ENCODE results near the gene OMA1.

OMA1 gene

GRCh38 chr1:58576727-58577653 is 30.5 kb upstream of the OMA1 start, which contains the start of gene TACSTD2:
Gene TACSTD2 (minus strand): TSS chr1:58577252. CDS start chr1:58577156, 96 bp downstream.
- Histone ChIP-seq H3K27me3 (ENCODE audit: control insufficient read depth, low read length) (peaks cover 15% of the 10 kb centered on the region), H3K4me3 (ENCODE audit: low read length) (no peak within 1 kb of the TSS), H3K9me2 (replicated peaks; ENCODE audit: control insufficient read depth, low read length) (no peaks in the 10 kb centered on the region), H3K9me3 (ENCODE audit: control insufficient read depth, insufficient read depth, low read length) (no peaks in the 10 kb centered on the region), H3K4me2 (ENCODE audit: low read length) (no peak within 1 kb of the TSS), H3K36me3 (ENCODE audit: control insufficient read depth, low read length) (no peaks in the 10 kb centered on the region), H3K79me2 (ENCODE audit: control insufficient read depth, low read length) (no peaks in the 10 kb centered on the region), H3K27ac (ENCODE audit: low read depth, low read length) (no peak within 1 kb of the TSS), H3F3A (ENCODE audit: control insufficient read depth, insufficient read depth) (no peaks in the 10 kb centered on the region), H3K4me1 (ENCODE audit: control insufficient read depth, low read length) (no peaks in the 10 kb centered on the region), H4K20me1 (ENCODE audit: control insufficient read depth, insufficient read depth, low read depth, low read length) (no peaks in the 10 kb centered on the region)
- no peak for TF ChIP-seq EZH2phosphoT487 (IDR thresholded peaks at IDR 0.05; ENCODE audit: borderline replicate concordance, low read length)
- TF ChIP-seq CTCF (IDR thresholded peaks at IDR 0.05; ENCODE audit: low read depth, low read length, poor library complexity, severe bottlenecking), result no peak

GRCh38 chr1:58576325-58576726 is 29.8 kb upstream of the OMA1 start:
- TF ChIP-seq EZH2phosphoT487 (IDR thresholded peaks at IDR 0.05; ENCODE audit: borderline replicate concordance, low read length) (no peak), CTCF (IDR thresholded peaks at IDR 0.05; ENCODE audit: low read depth, low read length, poor library complexity, severe bottlenecking) (no peak)
- no peaks in the 10 kb centered on the region for H3K9me3 ChIP-seq (ENCODE audit: control insufficient read depth, insufficient read depth, low read length)
- no peaks in the 10 kb centered on the region for H4K20me1 ChIP-seq (ENCODE audit: control insufficient read depth, insufficient read depth, low read depth, low read length)
- no peak overlapping the region for H3K4me3 ChIP-seq (ENCODE audit: low read length)
- H3K27me3 ChIP-seq (ENCODE audit: control insufficient read depth, low read length), result peaks cover 20% of the 10 kb centered on the region
- H3K27ac ChIP-seq (ENCODE audit: low read depth, low read length), result no peak overlapping the region
- no peaks in the 10 kb centered on the region for H3K79me2 ChIP-seq (ENCODE audit: control insufficient read depth, low read length)
- H3K36me3 ChIP-seq (ENCODE audit: control insufficient read depth, low read length), result no peaks in the 10 kb centered on the region
- H3F3A ChIP-seq (ENCODE audit: control insufficient read depth, insufficient read depth), result no peaks in the 10 kb centered on the region
- H3K4me1 ChIP-seq (ENCODE audit: control insufficient read depth, low read length), result no peaks in the 10 kb centered on the region
- no peak overlapping the region for H3K4me2 ChIP-seq (ENCODE audit: low read length)
- H3K9me2 ChIP-seq (replicated peaks; ENCODE audit: control insufficient read depth, low read length), result no peaks in the 10 kb centered on the region

GRCh38 chr1:58575551-58576324 is 29.2 kb upstream of the OMA1 start:
- H3K4me3 ChIP-seq (ENCODE audit: low read length), result no peak overlapping the region
- H3K4me2 ChIP-seq (ENCODE audit: low read length), result no peak overlapping the region
- H3K79me2 ChIP-seq (ENCODE audit: control insufficient read depth, low read length), result no peaks in the 10 kb centered on the region
- peaks cover 20% of the 10 kb centered on the region for H3K27me3 ChIP-seq (ENCODE audit: control insufficient read depth, low read length)
- no peak for TF ChIP-seq CTCF (IDR thresholded peaks at IDR 0.05; ENCODE audit: low read depth, low read length, poor library complexity, severe bottlenecking)
- TF ChIP-seq EZH2phosphoT487 (IDR thresholded peaks at IDR 0.05; ENCODE audit: borderline replicate concordance, low read length), result no peak
- H3K4me1 ChIP-seq (ENCODE audit: control insufficient read depth, low read length), result no peaks in the 10 kb centered on the region
- no peaks in the 10 kb centered on the region for H3F3A ChIP-seq (ENCODE audit: control insufficient read depth, insufficient read depth)
- H3K36me3 ChIP-seq (ENCODE audit: control insufficient read depth, low read length), result no peaks in the 10 kb centered on the region
- H4K20me1 ChIP-seq (ENCODE audit: control insufficient read depth, insufficient read depth, low read depth, low read length), result no peaks in the 10 kb centered on the region
- no peaks in the 10 kb centered on the region for H3K9me3 ChIP-seq (ENCODE audit: control insufficient read depth, insufficient read depth, low read length)
- H3K27ac ChIP-seq (ENCODE audit: low read depth, low read length), result no peak overlapping the region
- H3K9me2 ChIP-seq (replicated peaks; ENCODE audit: control insufficient read depth, low read length), result no peaks in the 10 kb centered on the region
